NCI-H69 (cell line): ENCODE results near the gene PRKCH.
A peak's percentile ranks its signal among the peaks of the same experiment; 100 is the strongest.
"Not testable (repeated sequence)": the region's sequence is repeated elsewhere in the genome, so short reads cannot be mapped to it uniquely, and the experiment has no call there.

Experiments
- DNase-seq: peaks from one replicate; lab custom pipeline; 2025; lab: John Stamatoyannopoulos, UW

Gene PRKCH

DNA sequence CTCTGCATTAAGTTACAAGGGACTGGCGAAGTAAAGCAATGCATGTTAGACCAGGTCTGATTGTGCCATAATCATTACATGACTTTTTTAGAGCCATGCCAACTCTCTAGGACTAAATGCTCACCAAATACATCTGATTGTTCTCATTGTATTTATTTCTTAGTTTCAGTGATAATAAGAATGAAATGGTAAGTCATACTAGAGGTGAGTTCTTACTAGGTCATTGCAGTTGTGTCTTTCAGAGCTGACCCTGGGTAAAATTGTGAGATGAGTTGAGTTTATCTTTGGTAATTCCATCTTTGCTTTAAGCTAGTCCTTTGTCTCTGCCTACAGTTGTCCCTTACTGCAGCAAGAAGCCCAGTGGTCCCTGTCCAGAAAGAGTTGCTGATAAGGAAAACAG, 73.2 kb downstream of the PRKCH start:
- no peak for DNase-seq

- no peak for DNase-seq
Observed at GRCh38 chr14:61395115-61395725, 73.8 kb downstream of the PRKCH start.

DNA sequence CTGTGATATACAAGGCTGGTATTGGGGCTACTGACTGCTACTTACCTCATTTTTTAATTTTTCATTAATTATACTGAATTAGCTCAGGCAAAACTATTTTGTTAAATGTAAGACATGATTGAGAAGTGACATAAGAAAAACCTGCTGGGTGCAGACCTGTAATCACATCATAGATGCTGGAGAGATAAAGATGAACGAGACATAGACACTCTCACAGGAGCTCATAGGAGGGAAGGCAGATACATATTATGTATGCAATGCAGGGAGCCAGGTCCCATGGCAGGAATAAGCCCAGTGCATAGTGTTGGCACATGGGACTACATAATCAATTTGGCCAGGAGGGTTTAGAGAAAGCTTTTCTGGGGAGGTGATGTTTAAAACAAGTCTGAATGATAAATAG, 74.9 kb downstream of the PRKCH start:
- DNase-seq, result no peak

DNA sequence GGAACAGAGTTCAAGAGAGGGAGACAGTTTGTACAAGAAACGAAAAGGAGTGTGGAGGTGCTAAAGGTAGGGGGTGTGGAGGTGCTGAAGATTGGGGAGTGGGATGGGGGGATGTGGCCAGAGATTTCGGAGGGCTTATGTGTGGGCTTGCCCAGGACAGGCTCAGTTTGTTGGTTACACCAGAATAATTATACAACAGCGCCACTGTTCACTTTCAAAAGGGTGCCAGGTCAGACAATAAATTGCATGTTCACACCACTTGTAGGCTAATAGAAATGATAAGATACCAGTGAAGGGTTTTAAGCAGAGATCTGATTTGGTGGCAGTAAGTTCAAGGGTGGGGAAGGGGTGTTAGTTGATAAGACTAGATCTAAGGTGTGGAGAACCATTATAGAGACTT, 75.3 kb downstream of the PRKCH start:
- no peak for DNase-seq

DNA sequence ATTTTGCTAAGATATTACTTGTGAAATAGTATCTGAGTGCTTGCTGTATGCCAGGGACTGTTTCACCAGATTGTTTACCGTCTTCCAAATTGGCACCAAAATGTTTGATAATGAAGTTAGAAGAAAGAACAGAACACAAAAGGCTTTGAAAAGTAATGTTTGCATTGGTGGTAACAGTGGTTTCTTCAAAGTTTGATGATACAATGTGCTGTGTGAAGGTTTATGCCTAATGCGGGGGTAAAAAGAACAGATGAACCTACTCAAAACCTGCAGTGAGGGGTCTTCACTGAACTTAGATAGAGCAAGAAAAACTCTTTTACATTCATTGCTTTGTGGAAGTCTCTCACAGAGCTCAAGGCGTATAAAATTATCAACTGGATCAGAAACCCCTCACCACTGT, 76.2 kb downstream of the PRKCH start:
- DNase-seq, result no peak

DNA sequence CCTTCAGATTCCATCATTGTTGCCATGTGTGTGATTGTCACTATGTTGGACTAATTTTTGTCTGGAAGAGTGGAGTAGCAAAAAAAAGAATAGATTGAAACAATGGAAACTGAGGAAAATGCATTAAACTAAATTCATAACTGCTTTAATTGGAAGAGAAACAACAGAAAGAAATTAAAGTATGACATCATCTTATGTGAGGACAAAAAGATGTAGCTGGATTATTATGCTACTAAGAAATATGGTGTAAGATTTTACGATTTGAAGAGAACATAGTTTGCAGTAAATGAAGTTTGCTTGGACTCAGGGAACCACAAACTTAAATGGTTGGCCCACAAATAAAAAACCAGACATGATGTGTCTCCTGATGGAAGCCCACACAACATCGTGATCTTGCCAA, 76.8 kb downstream of the PRKCH start:
- no peak for DNase-seq

GRCh38 chr14:61399365-61399764, 78.0 kb downstream of the PRKCH start:
- DNase-seq, result no peak

GRCh38 chr14:61401461-61401860, 80.1 kb downstream of the PRKCH start:
- DNase-seq, result no peak

GRCh38 chr14:61403411-61403810, 82.0 kb downstream of the PRKCH start:
- DNase-seq, result no peak

GRCh38 chr14:61404637-61405036, 83.3 kb downstream of the PRKCH start:
- no peak for DNase-seq

DNA sequence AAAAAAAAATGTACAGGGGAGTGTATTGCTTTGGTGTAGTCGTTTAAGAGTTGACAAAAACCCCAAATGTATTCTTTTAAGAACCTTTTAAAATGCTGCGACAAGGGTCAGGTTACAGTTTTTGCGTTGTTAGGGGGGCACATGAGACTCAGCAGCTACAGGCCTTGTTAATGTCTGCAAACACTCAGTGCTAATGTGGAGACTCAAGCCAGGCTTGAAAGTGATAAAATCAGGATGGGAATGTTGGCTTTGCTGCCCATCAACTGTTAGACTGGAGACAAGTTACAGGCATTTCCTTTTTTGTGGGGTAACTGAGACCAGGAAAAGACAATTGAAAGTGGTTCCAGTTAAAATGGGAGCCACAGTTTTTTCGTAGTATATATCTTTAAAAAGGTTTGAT, 84.8 kb downstream of the PRKCH start:
- DNase-seq, result peak; percentile 50

DNA sequence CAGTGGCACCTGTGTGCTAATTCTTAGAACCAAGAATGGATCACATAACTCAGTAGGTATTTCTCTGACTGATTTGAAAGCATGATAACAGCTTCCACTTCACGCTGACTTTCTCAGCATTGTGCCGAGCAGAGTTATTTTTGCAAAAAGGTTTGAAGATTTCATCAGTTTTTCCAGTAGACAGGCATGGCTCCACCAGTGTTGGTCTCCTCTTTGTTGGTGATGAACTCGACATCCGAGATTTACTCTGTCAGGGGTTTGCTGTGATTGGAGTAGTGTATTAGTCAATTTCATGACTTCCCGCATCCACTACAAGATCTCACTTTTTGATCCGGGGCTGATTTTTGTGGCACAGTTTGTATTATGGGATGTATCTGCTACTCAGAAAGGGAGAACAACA, 85.3 kb downstream of the PRKCH start:
- no peak for DNase-seq

DNA sequence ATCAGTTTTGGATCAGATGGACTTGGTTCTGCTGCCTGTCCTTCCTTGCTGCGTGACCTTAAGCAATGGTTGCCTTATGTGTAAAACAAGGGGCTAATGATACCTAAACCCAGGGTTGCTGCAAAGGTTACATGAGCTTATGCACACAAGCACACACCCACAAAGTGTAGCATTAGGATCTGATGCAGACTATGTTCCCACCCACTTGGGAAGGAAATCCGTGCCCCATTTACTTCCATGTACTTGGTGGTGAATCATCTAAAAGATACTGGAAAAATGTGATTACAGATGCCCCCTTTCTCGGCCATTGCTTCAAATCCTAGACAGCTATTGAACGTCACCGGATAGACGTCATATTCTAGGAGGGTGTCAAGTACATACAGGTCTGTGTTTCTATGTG, 87.1 kb downstream of the PRKCH start:
- no peak for DNase-seq

- peak; percentile 77 for DNase-seq
Observed at GRCh38 chr14:61409782-61410181, 88.4 kb downstream of the PRKCH start.

DNA sequence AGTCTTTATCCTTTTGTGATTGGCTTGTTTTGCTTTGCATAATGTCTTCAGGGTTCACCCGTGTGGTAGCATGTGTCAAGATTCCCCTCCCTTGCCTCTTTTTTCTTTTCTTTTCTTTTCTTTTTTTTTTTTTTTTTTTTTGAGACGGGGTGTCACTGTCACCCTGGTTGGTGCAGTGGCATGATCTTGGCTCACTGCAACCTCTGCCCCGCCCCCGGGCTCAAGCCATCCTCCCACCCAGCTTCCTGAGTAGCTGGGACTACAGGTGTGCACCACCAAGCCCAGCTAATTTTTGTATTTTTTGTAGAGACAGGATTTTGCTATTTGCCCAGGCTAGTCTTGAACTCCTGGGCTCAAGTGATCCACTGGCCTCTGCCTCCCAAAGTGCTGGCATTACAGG, 94.6 kb downstream of the PRKCH start:
- not testable (repeated sequence) for DNase-seq

DNA sequence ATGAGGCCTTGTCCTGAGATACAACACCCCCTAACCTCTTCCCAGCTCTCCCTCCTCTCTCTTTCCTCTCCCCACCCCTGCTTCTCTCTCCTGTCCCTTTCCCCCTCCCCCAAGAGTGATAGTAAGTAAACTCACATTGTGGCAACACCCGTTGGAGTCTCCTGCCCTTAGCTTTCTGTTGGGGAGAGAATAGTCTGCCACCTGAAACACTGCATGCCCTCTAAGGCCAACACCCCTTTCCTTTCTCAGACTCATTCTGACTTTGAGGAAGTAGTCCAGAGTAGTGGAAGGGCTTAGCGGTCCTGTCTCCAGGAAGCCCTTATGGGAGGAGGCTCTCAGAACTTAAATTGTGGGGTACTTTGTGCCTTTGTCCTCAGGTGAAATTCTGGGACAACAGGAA, 95.2 kb downstream of the PRKCH start:
- no peak for DNase-seq

- no peak for DNase-seq
Observed at GRCh38 chr14:61417141-61417540, 95.8 kb downstream of the PRKCH start.

DNA sequence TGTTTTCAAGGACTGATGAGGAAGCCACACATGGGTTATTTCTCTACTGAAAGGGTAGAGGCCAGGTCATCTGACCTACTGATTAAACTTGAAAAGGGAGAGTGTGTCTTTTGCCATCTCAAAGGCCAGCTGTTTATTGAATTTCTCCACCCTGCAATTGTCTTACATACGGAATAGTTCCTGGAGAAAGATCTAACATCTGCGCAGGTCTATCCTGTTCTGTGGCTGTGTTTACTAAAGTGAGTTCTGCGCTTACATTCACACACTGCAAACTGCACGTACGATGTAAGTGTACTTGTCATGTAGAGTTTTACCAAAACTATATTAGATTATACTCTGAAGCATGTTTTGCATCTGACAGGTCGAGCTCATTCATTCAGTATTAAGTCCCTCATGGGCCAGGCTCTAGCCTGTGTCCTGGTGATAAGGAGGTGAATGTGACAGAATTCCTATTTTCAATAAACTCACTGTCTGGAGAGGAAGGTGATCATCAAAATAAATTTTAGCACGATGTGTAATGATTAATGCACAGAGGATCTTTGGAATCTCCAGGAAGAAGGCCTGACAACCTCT, 96.6 kb downstream of the PRKCH start:
- DNase-seq, result no peak

DNA sequence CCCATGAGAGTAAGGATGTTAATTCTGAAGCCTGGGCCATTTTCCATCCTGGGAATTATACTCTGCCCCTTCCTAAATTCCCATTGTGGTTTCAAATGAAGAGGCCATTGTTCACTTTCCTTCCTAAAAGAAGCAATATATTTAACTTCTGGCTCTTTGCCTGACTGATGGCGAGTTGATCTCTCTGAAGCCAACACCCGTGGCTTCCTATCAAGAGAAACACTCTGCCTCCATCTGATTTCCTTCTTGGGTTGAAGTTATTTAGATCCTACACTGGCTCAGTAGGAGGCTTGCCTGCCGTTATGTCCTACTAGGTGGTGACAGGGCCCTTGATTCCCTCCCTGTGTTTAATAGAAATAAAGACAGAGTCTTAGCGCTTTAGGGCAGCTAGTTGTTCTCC, 97.4 kb downstream of the PRKCH start:
- peak; percentile 51 for DNase-seq

- DNase-seq, result no peak
Observed at GRCh38 chr14:61419201-61419600, 97.8 kb downstream of the PRKCH start.

DNA sequence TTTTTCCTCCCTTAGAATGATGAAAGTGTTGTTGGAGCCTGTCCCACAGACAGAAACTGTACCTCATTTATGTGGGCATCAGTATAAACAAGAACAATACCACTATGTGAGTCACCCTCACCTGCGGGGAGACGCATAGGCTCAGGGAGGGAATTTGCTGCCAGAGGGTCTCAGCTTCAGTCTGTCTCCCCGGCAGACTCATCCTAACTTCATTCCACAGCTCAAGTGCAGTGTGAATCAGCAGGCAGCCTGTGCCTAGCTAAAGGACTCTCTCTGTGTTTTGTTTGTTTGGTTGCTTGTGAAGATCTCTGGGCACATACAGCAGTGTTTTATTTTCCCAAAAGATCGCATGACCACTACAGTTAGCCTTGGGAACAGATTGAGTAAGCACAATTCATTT, 98.9 kb downstream of the PRKCH start:
- DNase-seq, result peak; percentile 25

GRCh38 chr14:61421212-61421923, 100.0 kb downstream of the PRKCH start:
- no peak for DNase-seq

GRCh38 chr14:61426048-61426447, 104.7 kb downstream of the PRKCH start:
- no peak for DNase-seq

GRCh38 chr14:61428261-61428660, 106.9 kb downstream of the PRKCH start:
- no peak for DNase-seq
